Measurements from ENCODE around the gene WDR82. TPM values are rescaled to one million over a fixed set of nuclear protein-coding genes. Genes with fewer than 3 reads are reported as not detected.

Gene WDR82
- total RNA-seq, 5 donors from 2014 or later (not counting 1 experiment from before 2014, with no cell fraction given): 119 to 159 (median 154) TPM

DNA sequence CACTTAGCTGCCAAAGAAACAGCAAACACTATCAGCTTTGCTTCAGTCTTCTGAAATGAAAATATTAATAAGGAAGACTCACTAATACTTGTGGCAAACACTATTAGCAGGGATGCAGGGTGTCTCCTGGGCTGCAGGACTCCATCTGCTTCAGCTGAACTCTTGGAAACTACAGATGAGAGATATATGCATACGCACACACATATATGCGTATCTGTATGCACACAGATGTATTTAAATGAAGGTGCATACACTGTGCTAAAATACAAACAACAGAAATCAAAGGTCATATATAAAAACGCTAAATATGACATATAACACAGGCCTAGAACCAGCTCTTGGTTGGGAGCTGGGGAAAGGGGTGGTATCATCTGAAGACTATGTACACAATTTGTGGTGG, 22.3 kb downstream of the WDR82 start:
- CTCF ChIA-PET: interaction anchor here in 1 of 2 donors (0.7 kb wide), 1 partner anchor 11 kb away, joined by 3 read pairs; no protein-coding TSS in a partner anchor
- Mint-ChIP-seq H3K36me3 (peaks cover 59% of the 10 kb centered on the region), H3K4me1 (peaks cover 89 to 93% (median 91%) of the 10 kb centered on the region in 3 donors), H3K9me3 (no peaks in the 10 kb centered on the region), H3K4me3 (peak overlapping the region in 1 of 3 donors; percentile 74), H3K27me3 (no peaks in the 10 kb centered on the region), H3K27ac (peak overlapping the region; percentile 97 to 99)
- ATAC-seq (replicated peaks in 1 of 4) (no peak), DNase-seq (no peak)
- peaks cover 5 to 70% of the 10 kb centered on the region in 2 donors for H3K36me3 ChIP-seq (ENCODE audit: control insufficient read depth in 2 of 2, extremely low read depth in 1 of 2, insufficient read depth in 1 of 2, low read length in 1 of 2)
- peaks cover 51 to 81% of the 10 kb centered on the region in 2 experiments for H3K4me1 ChIP-seq (ENCODE audit: control insufficient read depth in 1 of 2, extremely low read depth in 1 of 2, insufficient read depth in 2 of 2, low read length in 2 of 2)
- H3K27me3 ChIP-seq (replicated peaks in 1 of 2; ENCODE audit: control insufficient read depth in 2 of 2, extremely low read depth in 1 of 2, insufficient read depth in 2 of 2, low read length in 1 of 2): no peaks in the 10 kb centered on the region
- WGBS (ENCODE audit: insufficient coverage): no CpG with 5 or more reads among the region's 3 CpGs
- peak overlapping the region; percentile 36 for H3K27ac ChIP-seq (ENCODE audit: low read length)
- no peaks in the 10 kb centered on the region for H3K9me3 ChIP-seq
- no peak overlapping the region for H3K4me3 ChIP-seq (ENCODE audit: control insufficient read depth in 1 of 2, extremely low read depth in 1 of 2, low read length in 1 of 2)
- POLR2A ChIA-PET: interaction anchor here (0.6 kb wide), 2 partner anchors 15 kb away, joined by 4 to 7 read pairs; no protein-coding TSS in a partner anchor

DNA sequence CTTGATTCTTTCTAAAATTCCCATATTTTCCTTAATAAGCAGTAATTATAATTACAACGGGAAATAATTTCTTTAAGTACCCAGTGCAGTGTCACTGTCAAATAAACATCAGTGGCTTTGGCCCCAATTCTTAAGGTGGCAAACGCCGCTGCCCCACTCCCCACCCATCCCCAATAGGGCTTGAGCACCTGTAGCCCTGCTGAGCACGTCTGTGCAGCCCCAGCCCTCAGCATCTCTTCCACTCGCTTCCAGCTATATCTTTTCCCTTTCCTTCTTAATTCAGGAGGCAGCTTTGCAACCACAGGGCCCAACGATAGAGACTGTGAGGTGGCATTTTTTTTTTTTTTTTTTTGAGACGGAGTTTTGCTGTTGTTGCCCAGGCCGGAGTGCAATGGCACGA, 23.8 kb downstream of the WDR82 start:
- ChIA-PET CTCF (interaction anchor here in 1 of 2 donors (2.0 to 3.2 kb wide), 2 partner anchors 14 to 22 kb away, joined by 15 to 17 read pairs; no protein-coding TSS in a partner anchor), POLR2A (interaction anchor here (0.6 to 0.7 kb wide), 2 partner anchors 16 to 23 kb away, joined by 4 to 7 read pairs; partner anchors contain the start of gene TWF2 (in 1 of the 2))
- H3K27me3 ChIP-seq (replicated peaks in 1 of 2; ENCODE audit: control insufficient read depth in 2 of 2, extremely low read depth in 1 of 2, insufficient read depth in 2 of 2, low read length in 1 of 2): no peaks in the 10 kb centered on the region
- no peaks in the 10 kb centered on the region for H3K9me3 ChIP-seq
- Mint-ChIP-seq H3K36me3 (peaks cover 50% of the 10 kb centered on the region), H3K4me3 (peak overlapping the region in 2 of 3 donors; percentile 37 to 74), H3K9me3 (no peaks in the 10 kb centered on the region), H3K27me3 (no peaks in the 10 kb centered on the region), H3K27ac (peak overlapping the region; percentile 97 to 99), H3K4me1 (peaks cover 88 to 95% (median 89%) of the 10 kb centered on the region in 3 donors)
- H3K36me3 ChIP-seq (ENCODE audit: control insufficient read depth in 2 of 2, extremely low read depth in 1 of 2, insufficient read depth in 1 of 2, low read length in 1 of 2): peaks cover 6 to 68% of the 10 kb centered on the region in 2 donors
- ATAC-seq (replicated peaks in 1 of 4): no peak
- peak overlapping the region; percentile 91 for H3K27ac ChIP-seq (ENCODE audit: low read length)
- H3K4me1 ChIP-seq (ENCODE audit: control insufficient read depth in 1 of 2, extremely low read depth in 1 of 2, insufficient read depth in 2 of 2, low read length in 2 of 2): peaks cover 56 to 83% of the 10 kb centered on the region in 2 experiments
- no peak overlapping the region for H3K4me3 ChIP-seq (ENCODE audit: control insufficient read depth in 1 of 2, extremely low read depth in 1 of 2, low read length in 1 of 2)
- 77% methylated on average over 3 of the region's 9 CpGs for WGBS (ENCODE audit: insufficient coverage)
- peak in 1 of 35 experiments; percentile 10 for DNase-seq

DNA sequence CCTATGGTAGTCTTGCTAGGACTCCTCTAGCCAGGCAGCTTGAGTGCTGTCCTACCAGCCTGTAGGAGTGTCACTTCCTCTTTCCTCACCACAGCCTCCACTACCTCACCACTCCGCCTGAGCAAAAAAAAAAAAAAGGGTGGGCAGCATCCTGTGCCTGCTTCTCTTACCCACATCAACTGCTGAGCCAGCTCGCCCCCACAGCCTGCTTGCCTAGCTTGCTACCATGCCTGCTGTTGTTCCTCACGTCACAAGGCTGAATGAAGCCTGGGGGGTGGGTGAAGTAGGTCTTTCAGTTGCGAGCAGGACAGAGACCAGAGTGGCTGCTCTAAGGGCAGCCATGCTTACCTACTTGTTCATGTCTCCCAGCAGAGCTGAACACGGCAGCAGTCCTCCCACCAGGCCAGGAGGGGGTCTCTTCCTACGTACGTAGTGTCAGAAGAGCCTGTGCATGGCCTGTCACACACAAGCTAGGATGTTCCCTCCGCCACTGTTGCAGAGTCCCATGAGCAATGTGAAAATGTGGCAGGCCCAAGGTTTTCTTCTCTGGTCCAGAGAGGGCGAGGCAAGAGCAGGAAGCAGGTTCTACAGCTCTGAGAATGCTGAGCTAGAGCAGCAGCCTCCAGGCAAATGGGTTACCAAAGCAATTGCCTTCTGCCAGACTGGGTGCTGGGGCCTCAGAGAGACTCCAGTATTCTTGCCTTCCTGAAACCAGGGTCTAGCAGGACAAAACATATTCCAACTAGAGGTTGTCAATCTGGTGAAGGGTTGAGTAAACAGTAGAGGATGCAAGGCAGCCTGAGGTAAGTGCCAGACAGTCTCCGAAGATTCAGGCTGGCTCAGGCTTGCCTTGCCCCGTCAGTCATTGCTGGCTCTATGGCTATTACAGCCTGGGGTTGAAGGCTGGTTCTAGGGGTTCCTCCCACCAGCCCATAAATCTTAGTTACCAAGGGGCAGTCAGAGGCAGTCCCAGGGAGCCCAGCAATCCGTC, 24.8 kb downstream of the WDR82 start:
- H3K27ac ChIP-seq (ENCODE audit: low read length): peak overlapping the region; percentile 91
- CTCF ChIA-PET: interaction anchor here (0.6 to 3.2 kb wide), 13 partner anchors 9 to 1901 kb away, joined by 3 to 17 read pairs (median 6); partner anchors contain the start of genes TWF2 (in 1 of the 2) and WDR82 (in 1 of the 2)
- peak overlapping the region; percentile 29 to 30 for H3K4me3 ChIP-seq (ENCODE audit: control insufficient read depth in 1 of 2, extremely low read depth in 1 of 2, low read length in 1 of 2)
- Mint-ChIP-seq H3K9me3 (no peaks in the 10 kb centered on the region), H3K36me3 (peaks cover 44% of the 10 kb centered on the region), H3K4me1 (peaks cover 88 to 95% (median 92%) of the 10 kb centered on the region in 3 donors), H3K27ac (peak overlapping the region; percentile 97 to 99), H3K4me3 (peak overlapping the region; percentile 66 to 75 (median 74)), H3K27me3 (no peaks in the 10 kb centered on the region)
- H3K27me3 ChIP-seq (replicated peaks in 1 of 2; ENCODE audit: control insufficient read depth in 2 of 2, extremely low read depth in 1 of 2, insufficient read depth in 2 of 2, low read length in 1 of 2): no peaks in the 10 kb centered on the region
- POLR2A ChIA-PET: interaction anchor here (0.5 to 2.8 kb wide), 14 partner anchors 10 to 398 kb away, joined by 3 to 20 read pairs (median 4); partner anchors contain the start of genes TWF2 (in 1 of the 2) and WDR82 (in 1 of the 2)
- H3K4me1 ChIP-seq (ENCODE audit: control insufficient read depth in 1 of 2, extremely low read depth in 1 of 2, insufficient read depth in 2 of 2, low read length in 2 of 2): peaks cover 50 to 92% of the 10 kb centered on the region in 2 experiments
- 5% methylated on average over 10 of the region's 12 CpGs for WGBS (ENCODE audit: insufficient coverage)
- peaks cover 15 to 68% of the 10 kb centered on the region in 2 donors for H3K36me3 ChIP-seq (ENCODE audit: control insufficient read depth in 2 of 2, extremely low read depth in 1 of 2, insufficient read depth in 1 of 2, low read length in 1 of 2)
- ATAC-seq (replicated peaks in 1 of 4) (peak; percentile 89 to 90 (median 90)), DNase-seq (peak; percentile 65 to 96 (median 89))
- H3K9me3 ChIP-seq: no peaks in the 10 kb centered on the region

DNA sequence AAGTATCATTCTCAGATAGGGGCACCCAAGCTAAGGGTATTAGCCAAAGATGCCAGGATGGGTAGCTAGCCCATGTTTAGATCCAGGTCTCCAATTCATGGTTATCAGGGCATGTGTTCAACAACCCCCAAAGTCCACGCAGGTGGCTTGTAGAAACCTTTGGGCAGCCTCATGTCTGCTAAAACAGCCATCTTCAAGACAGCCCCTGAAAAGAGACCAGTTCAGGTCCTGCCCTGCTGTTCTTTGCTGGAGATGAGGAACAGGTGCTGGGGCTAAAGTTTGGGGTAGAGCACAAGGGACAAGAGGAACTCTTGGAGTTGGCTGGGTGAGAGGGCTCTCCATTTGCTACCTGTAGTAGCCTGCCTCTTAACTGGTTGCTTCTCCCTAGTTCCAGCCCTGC, 28.3 kb downstream of the WDR82 start:
- POLR2A ChIA-PET: interaction anchor here in 1 of 2 donors (0.6 to 1.3 kb wide), 3 partner anchors 11 to 55 kb away, joined by 3 to 8 read pairs (median 4); no protein-coding TSS in a partner anchor
- H3K27ac Mint-ChIP-seq: peak overlapping the region; percentile 92 to 97
- CTCF ChIA-PET: interaction anchor here in 1 of 2 donors (0.9 kb wide), 1 partner anchor 10 kb away, joined by 3 read pairs; no protein-coding TSS in a partner anchor
- peak in 1 of 35 experiments; percentile 13 for DNase-seq
- Histone ChIP-seq H3K27ac (ENCODE audit: low read length) (peak overlapping the region; percentile 20), H3K9me3 (no peaks in the 10 kb centered on the region), H3K4me3 (ENCODE audit: control insufficient read depth in 1 of 2, extremely low read depth in 1 of 2, low read length in 1 of 2) (no peak overlapping the region), H3K27me3 (replicated peaks in 1 of 2; ENCODE audit: control insufficient read depth in 2 of 2, extremely low read depth in 1 of 2, insufficient read depth in 2 of 2, low read length in 1 of 2) (no peaks in the 10 kb centered on the region), H3K4me1 (ENCODE audit: control insufficient read depth in 1 of 2, extremely low read depth in 1 of 2, insufficient read depth in 2 of 2, low read length in 2 of 2) (peaks cover 47 to 96% of the 10 kb centered on the region in 2 experiments), H3K36me3 (ENCODE audit: control insufficient read depth in 2 of 2, extremely low read depth in 1 of 2, insufficient read depth in 1 of 2, low read length in 1 of 2) (peaks cover 15 to 46% of the 10 kb centered on the region in 2 donors)
- peaks cover 86 to 89% (median 86%) of the 10 kb centered on the region in 3 donors for H3K4me1 Mint-ChIP-seq
- 100% methylated on average over 1 of the region's 1 CpG for WGBS (ENCODE audit: insufficient coverage)
- H3K9me3 Mint-ChIP-seq: no peaks in the 10 kb centered on the region
- peak overlapping the region in 1 of 3 donors; percentile 82 for H3K4me3 Mint-ChIP-seq
- H3K27me3 Mint-ChIP-seq: no peaks in the 10 kb centered on the region
- no peak for ATAC-seq (replicated peaks in 1 of 4)
- H3K36me3 Mint-ChIP-seq: peaks cover 30% of the 10 kb centered on the region

DNA sequence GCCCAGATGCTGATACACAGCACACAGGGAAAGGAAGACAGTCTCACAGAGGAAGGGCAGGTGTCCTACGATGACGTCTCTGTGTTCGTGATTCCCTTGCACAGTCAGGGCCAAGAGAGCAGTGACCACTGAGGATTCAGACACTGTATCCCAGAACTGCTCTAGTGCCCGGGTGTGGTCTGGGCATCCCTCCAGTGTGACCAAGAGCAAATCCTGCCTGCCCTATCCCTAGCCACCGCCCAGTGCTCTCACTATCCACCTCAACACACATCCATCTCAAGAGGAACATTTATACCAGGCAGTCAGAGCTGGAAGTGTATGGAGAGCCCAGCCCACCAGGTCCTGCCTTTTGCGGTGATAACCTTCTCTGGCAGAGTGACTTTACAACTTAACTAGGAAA, 28.8 kb downstream of the WDR82 start:
- peaks cover 50 to 96% of the 10 kb centered on the region in 2 experiments for H3K4me1 ChIP-seq (ENCODE audit: control insufficient read depth in 1 of 2, extremely low read depth in 1 of 2, insufficient read depth in 2 of 2, low read length in 2 of 2)
- H3K4me3 Mint-ChIP-seq: peak overlapping the region in 2 of 3 donors; percentile 2 to 82

More for the DNA sequence above, 28.8 kb downstream of the WDR82 start:
- H3K27me3 ChIP-seq (replicated peaks in 1 of 2; ENCODE audit: control insufficient read depth in 2 of 2, extremely low read depth in 1 of 2, insufficient read depth in 2 of 2, low read length in 1 of 2): no peaks in the 10 kb centered on the region
- Mint-ChIP-seq H3K27me3 (no peaks in the 10 kb centered on the region), H3K27ac (peak overlapping the region; percentile 92 to 97), H3K36me3 (peaks cover 30% of the 10 kb centered on the region), H3K9me3 (no peaks in the 10 kb centered on the region), H3K4me1 (peaks cover 86 to 89% (median 87%) of the 10 kb centered on the region in 3 donors)
- H3K27ac ChIP-seq (ENCODE audit: low read length): peak overlapping the region; percentile 20
- no peak for ATAC-seq (replicated peaks in 1 of 4)
- ChIA-PET CTCF (no interaction called here), POLR2A (interaction anchor here (0.6 to 1.5 kb wide), 3 partner anchors 14 to 55 kb away, joined by 3 to 7 read pairs (median 4); no protein-coding TSS in a partner anchor)
- WGBS (ENCODE audit: insufficient coverage): 81% methylated on average over 5 of the region's 6 CpGs
- no peak overlapping the region for H3K4me3 ChIP-seq (ENCODE audit: control insufficient read depth in 1 of 2, extremely low read depth in 1 of 2, low read length in 1 of 2)
- DNase-seq: no peak
- no peaks in the 10 kb centered on the region for H3K9me3 ChIP-seq
- peaks cover 15 to 45% of the 10 kb centered on the region in 2 donors for H3K36me3 ChIP-seq (ENCODE audit: control insufficient read depth in 2 of 2, extremely low read depth in 1 of 2, insufficient read depth in 1 of 2, low read length in 1 of 2)
